Cardiac muscle cell (in vitro differentiated cells and primary cell): ENCODE results near the gene BAHD1. TPM values are rescaled to one million over a fixed set of nuclear protein-coding genes. Genes with fewer than 3 reads are reported as not detected.

Experiments used
- DNase-seq, 2 donors: peaks; one replicate each; pipeline versions ENCODE4 v3.0.0 to v3.0.0-alpha.2; 2010 to 2017; ENCODE audit warnings: low read depth in 1 of 2, low spot score in 1 of 2
- H3K27ac ChIP-seq: fragments of 200-600 bp; sonication (generic); 2 replicates; pipeline ENCODE4 v1.5.1; 2016
- H3K27me3 ChIP-seq: fragments of 200-600 bp; sonication (generic); 2 replicates; pipeline ENCODE4 v1.6.0; 2016; ENCODE audit warnings: control low read depth
- H3K36me3 ChIP-seq: fragments of 200-600 bp; sonication (generic); 2 replicates; pipeline ENCODE4 v1.5.1; 2016; ENCODE audit warnings: control low read depth
- H3K4me1 ChIP-seq: fragments of 200-600 bp; sonication (generic); 2 replicates; pipeline ENCODE4 v1.8.1; 2017; ENCODE audit warnings: low read depth, mild to moderate bottlenecking, mixed run types
- H3K4me3 ChIP-seq: fragments of 200-600 bp; sonication (generic); 2 replicates; pipeline ENCODE4 v1.5.1; 2016; ENCODE audit warnings: mild to moderate bottlenecking
- H3K9me3 ChIP-seq: fragments of 200-600 bp; sonication (generic); 2 replicates; pipeline ENCODE4 v1.5.1; 2017; ENCODE audit warnings: low read depth, mild to moderate bottlenecking, control low read depth
- CTCF ChIP-seq: IDR thresholded peaks from 2 replicates; pipeline ENCODE4 v1.5.1; 2012; ENCODE audit warnings: low read depth, mild to moderate bottlenecking, low read length
- polyA plus RNA-seq: library from polyadenylated mRNA; unstranded; fragments of >200 nt; fragmentation: Nextera tagmentation; extraction: Ambion mirVana; gene quantifications from 2 replicates; pipeline ENCODE4 v1.2.1, GENCODE V29; 2016
- total RNA-seq: library from RNA; depleted of rRNA; stranded (reverse); fragments of >200 nt; gene quantifications from 2 replicates; pipeline ENCODE4 v1.2.3, GENCODE V29; 2016

The BAHD1 gene
- total and polyA plus RNA-seq, 2 experiments from 2014 or later: 15.7 to 29.3 TPM

- TF ChIP-seq CTCF: no peak
- DNase-seq: no peak
- H3K4me1 ChIP-seq: no peaks in the 10 kb centered on the region
- H3K27me3 ChIP-seq: peaks cover 6% of the 10 kb centered on the region
- H3K27ac ChIP-seq: no peak overlapping the region
- no peaks in the 10 kb centered on the region for H3K9me3 ChIP-seq
- no peaks in the 10 kb centered on the region for H3K36me3 ChIP-seq
- H3K4me3 ChIP-seq: no peak overlapping the region
These were observed 54.8 kb downstream of the BAHD1 start for GRCh38 chr15:40495516-40495915.

- H3K4me1 ChIP-seq: no peaks in the 10 kb centered on the region
- no peak overlapping the region for H3K4me3 ChIP-seq
- H3K27ac ChIP-seq: no peak overlapping the region
- no peak for DNase-seq
- H3K27me3 ChIP-seq: peaks cover 6% of the 10 kb centered on the region
- H3K9me3 ChIP-seq: no peaks in the 10 kb centered on the region
- no peak for TF ChIP-seq CTCF
- no peaks in the 10 kb centered on the region for H3K36me3 ChIP-seq
These were observed 57.7 kb downstream of the BAHD1 start for GRCh38 chr15:40498418-40498817.

GRCh38 chr15:40498891-40499290 lies 58.1 kb downstream of the BAHD1 start:
- TF ChIP-seq CTCF: no peak
- Histone ChIP-seq H3K27me3 (peaks cover 6% of the 10 kb centered on the region), H3K4me3 (no peak overlapping the region), H3K27ac (no peak overlapping the region), H3K9me3 (no peaks in the 10 kb centered on the region), H3K4me1 (no peaks in the 10 kb centered on the region), H3K36me3 (no peaks in the 10 kb centered on the region)
- no peak for DNase-seq

GRCh38 chr15:40499931-40500330 lies 59.2 kb downstream of the BAHD1 start:
- no peaks in the 10 kb centered on the region for H3K4me1 ChIP-seq
- H3K9me3 ChIP-seq: no peaks in the 10 kb centered on the region
- H3K4me3 ChIP-seq: no peak overlapping the region
- H3K27ac ChIP-seq: no peak overlapping the region
- DNase-seq: no peak
- no peaks in the 10 kb centered on the region for H3K36me3 ChIP-seq
- peaks cover 6% of the 10 kb centered on the region for H3K27me3 ChIP-seq
- no peak for TF ChIP-seq CTCF

GRCh38 chr15:40500568-40501330 lies 60.0 kb downstream of the BAHD1 start:
- DNase-seq: no peak
- no peak overlapping the region for H3K4me3 ChIP-seq
- no peak for TF ChIP-seq CTCF
- H3K27ac ChIP-seq: no peak overlapping the region
- H3K27me3 ChIP-seq: peaks cover 6% of the 10 kb centered on the region
- no peaks in the 10 kb centered on the region for H3K4me1 ChIP-seq
- H3K9me3 ChIP-seq: no peaks in the 10 kb centered on the region
- H3K36me3 ChIP-seq: no peaks in the 10 kb centered on the region
